Pulmonary artery endothelial cell (primary cell): ENCODE measurements around the gene NPEPPS. TPM values are rescaled to one million over a fixed set of nuclear protein-coding genes. Genes with fewer than 3 reads are reported as not detected.
A peak's percentile ranks its signal among the peaks of the same experiment; 100 is the strongest.
"Not testable (repeated sequence)": the region's sequence is repeated elsewhere in the genome, so short reads cannot be mapped to it uniquely, and the experiment has no call there.

Experiments
- DNase-seq: peaks from one replicate; pipeline ENCODE4 v3.0.0-alpha.2; 2011; ENCODE audit warnings: low read depth, low spot score
- total RNA-seq: library from RNA; depleted of rRNA; stranded (reverse); fragments of >200 nt; gene quantifications from 2 replicates; pipeline ENCODE4 v1.2.3, GENCODE V29; 2014

NPEPPS gene, protein sequence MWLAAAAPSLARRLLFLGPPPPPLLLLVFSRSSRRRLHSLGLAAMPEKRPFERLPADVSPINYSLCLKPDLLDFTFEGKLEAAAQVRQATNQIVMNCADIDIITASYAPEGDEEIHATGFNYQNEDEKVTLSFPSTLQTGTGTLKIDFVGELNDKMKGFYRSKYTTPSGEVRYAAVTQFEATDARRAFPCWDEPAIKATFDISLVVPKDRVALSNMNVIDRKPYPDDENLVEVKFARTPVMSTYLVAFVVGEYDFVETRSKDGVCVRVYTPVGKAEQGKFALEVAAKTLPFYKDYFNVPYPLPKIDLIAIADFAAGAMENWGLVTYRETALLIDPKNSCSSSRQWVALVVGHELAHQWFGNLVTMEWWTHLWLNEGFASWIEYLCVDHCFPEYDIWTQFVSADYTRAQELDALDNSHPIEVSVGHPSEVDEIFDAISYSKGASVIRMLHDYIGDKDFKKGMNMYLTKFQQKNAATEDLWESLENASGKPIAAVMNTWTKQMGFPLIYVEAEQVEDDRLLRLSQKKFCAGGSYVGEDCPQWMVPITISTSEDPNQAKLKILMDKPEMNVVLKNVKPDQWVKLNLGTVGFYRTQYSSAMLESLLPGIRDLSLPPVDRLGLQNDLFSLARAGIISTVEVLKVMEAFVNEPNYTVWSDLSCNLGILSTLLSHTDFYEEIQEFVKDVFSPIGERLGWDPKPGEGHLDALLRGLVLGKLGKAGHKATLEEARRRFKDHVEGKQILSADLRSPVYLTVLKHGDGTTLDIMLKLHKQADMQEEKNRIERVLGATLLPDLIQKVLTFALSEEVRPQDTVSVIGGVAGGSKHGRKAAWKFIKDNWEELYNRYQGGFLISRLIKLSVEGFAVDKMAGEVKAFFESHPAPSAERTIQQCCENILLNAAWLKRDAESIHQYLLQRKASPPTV
- 73.0 and 81.4 TPM in 2 replicates for total RNA-seq

DNA sequence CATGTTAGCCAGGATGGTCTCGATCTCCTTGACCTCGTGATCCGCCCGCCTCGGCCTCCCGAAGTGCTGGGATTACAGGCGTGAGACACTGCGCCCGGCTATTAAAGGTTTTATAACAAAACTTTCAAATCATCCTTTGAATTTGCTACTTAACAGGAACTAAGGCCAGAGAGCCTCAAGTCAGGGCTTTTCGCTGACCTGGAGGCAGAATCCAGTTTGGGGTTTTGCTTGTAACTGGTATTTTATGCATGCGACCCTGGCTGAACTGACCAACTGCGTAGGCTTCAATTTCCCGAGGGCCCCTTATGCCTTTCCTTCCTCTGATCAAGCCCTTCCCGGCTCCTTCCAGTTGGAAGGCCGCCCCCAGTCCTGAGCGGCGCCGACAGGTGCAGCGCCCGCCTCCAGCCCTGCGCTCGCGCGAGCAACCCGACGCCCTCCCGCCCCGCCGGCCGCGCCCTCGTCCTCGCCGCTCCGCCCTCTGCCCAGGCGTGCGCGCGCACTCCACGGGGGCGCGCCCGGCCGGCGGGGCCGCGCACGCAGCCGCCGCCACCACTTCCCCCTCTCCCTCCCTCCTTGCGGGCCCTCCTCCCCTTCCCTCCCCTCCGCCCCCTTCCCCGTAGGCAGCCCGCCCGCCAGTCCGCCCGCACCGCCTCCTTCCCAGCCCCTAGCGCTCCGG lies at the start of gene NPEPPS:
Gene NPEPPS (plus strand): TSS at position 552 of the 676 bp plus-strand sequence. CDS start 193 bp downstream, outside the sequence.
- DNase-seq, result peak; percentile 55

DNA sequence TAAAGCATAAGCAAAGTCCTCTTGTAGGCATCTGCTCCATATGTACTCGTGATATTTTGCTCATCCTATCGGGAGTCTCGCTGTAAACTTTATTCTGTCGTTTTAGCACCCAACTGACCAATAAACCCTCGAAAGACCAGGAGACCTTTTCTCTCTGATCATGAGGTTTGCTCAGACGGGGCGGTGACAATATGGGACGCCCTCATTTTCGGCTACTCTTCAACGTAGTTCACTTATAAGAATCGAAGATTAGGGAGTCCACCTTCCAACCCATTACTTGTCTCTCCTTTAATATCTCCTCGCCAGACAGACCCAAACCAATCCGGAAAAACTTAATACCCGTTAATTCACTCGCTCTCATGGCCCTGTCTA lies 39.1 kb upstream of the NPEPPS start:
- not testable (repeated sequence) for DNase-seq

DNA sequence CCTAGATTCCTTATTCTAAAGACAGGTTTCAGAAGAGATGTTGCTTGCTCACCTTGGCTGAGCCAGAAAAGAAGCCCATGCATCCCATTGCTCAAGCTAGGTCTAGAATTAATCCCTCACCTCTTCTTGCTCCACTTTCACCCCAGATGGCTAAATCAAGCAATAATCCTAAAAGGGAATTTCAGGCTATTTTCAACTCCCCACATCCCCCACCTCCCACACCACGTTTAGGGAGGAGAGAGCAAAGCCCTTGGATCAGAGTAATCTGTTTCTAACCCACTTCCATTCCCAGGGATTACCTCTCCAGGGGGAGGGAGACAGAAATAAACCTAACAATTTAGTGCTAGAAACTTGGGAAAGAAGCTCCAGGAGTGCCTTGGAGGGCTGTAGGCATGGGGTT lies 31.8 kb upstream of the NPEPPS start:
- not testable (repeated sequence) for DNase-seq

DNA sequence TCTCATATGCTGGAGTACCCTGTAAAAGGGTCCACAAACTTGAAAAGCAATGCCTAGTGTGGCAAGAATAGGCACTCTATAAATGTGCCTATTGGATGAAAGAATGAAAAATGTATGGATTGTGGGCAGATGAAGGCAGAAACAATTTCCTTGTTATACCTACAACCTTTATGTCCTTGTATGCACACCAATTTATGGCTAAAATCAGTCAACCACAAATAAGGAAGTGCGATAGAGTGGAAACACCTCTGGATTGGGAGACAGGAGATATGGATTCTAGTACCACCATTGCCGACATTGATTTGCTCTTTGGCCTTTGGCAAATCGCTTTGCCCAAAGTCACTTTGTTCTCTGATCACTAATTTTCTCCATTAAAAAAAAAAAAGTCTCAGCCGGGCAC lies 31.4 kb upstream of the NPEPPS start:
- DNase-seq, result not testable (repeated sequence)

DNA sequence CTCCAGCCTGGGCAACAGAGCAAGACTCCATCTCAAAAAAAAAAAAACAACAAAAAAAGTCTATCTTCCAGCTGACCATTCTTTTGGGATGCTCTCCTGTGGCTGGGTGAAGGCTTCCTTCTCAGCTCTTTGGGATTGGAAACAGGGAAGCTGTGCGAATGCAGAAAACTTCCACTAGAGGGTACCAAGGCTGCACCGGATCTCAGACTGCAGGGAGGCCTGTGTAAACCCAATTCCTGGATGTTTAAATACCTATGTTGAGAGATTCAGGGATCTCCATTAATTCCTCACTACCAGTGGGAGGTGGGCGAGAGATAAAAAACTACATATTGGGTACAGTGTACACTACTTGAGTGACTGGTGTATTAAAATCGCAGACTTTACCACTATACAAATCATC lies 30.3 kb upstream of the NPEPPS start:
- DNase-seq, result not testable (repeated sequence)

DNA sequence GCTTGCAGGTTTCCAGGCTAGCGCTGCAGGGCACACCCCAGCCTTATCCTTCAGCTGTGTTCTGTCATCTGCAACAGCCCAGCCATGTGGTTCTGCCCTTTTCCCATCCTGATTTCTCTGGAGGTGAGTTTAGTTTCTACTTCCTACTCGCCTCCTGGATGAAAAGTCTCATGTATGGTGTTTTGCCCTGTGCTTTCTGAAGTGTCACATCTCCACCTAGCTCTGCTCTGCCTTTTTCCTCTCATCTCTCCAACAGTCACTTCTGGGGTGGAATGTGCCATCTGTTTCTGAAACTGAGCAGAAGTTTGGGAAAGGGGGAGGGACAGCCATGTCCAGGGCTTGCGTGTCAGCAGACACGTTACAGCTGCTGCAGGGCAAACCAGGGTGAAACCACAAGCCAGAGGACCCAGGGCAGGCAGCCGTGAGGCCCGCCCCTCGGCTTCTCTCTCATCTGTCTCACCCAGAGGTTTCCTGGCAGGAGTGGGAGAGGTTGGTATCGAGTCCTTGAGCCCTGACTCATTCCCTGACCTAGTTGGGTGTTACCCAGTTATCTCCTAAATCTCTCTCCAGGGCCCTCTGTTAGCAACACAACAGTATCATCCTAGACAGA lies 28.7 kb upstream of the NPEPPS start:
- DNase-seq, result not testable (repeated sequence)

DNA sequence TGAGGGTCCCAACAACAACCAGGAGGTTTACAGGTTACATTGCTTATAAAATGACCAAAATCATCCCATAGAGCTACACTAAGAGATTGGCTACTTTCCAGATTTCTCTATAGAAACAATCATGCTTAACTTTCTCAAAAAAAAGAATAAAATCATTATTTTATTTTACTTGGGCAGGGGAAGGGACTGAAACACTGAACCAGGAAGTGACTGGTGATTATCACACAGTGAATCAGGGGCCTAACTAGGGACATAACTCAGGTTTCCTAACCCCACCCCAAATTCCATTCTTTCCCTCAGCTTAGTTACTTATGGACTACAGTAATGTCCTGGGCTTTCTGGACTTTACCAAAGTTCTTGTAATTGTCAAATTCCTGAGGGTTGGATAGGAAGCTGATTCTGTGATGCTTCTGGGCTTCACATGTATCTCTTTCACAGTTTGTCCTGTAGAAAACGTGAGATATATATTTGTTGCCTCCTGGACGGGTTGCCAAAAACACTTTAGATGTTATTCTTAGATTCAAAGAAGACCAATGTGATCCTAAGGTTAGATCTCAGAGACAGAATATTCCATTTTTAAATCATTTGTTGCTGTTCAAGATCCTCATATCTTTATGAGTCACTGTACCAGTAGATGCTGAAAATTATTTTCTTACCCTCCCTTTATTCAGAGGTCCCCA lies 28.0 kb upstream of the NPEPPS start:
- DNase-seq, result not testable (repeated sequence)

DNA sequence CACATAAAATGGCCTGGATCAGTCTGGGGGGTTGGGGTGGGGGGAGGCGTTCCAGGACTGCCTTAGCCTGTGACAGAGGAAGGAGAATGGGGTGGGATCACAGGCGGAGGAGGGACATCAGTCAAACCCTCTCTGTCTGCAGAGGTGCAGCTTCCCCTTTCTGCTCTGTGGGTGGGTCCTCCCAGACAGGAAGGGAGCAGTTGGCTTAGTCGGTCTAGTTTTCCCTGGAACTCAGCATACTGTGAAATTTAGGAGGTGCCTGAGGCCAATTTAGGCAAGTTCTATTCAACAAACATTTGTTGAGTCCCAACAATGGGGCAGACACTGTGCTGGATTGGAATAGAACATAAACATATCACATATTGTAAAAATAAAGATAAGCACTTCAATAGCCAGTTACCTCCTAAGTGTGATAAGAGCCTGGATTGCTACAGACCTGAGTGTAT lies 19.2 kb upstream of the NPEPPS start:
- DNase-seq, result not testable (repeated sequence)

DNA sequence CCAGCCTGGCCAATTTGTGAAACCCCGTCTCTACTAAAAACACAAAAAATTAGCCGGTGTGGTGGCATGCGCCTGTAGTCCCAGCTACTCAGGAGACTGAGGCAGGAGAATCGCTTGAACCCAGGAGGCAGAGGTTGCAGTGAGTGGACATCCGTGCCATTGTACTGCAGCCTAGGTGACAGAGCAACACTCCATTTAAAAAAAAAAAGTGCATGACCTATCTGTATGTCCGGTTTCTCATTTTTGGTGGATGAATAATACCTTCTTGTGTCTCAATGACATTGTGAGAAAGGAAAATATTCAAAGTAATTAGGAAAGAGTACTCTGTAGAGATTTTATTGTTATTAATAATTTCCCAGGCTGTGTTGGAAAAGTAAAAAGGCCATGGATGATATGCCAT lies 17.6 kb upstream of the NPEPPS start:
- not testable (repeated sequence) for DNase-seq

DNA sequence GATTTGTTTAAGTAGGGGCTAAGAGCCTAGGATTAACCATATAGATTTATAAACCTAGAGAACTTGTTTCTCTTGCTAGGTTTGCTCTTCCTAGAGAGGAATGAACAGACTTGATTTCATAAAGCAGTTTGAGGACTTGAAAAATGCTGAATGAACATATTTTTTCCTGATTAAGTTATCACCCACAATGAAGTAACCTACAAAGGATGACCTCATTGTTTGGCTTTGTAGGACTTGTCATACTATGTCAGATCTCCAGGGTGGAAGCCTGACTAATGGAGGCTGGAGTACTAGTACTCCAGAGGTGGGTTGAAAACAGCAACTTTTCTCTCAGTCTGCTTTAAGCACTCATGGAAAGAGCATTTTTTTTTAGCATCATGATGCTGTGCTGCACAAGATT lies 12.0 kb upstream of the NPEPPS start:
- not testable (repeated sequence) for DNase-seq

DNA sequence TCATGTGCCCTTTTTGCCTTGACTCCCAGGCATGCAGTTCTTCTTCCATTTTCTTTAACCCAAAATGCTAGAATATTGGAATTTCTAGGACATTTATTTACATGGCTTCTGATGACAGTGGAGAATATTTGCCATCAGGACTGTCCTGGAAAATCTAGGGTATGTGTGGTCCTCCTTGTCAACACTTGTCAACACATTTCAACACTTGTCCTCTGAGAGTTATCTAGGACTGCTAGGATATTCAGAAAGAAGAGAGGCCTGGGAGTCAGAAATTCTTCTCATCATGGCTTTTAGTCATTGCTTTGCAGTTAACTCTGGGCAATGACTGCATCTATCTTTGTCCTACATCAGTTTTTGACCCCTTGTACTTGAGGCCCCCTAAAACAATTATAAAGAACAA lies 11.5 kb upstream of the NPEPPS start:
- DNase-seq, result not testable (repeated sequence)

DNA sequence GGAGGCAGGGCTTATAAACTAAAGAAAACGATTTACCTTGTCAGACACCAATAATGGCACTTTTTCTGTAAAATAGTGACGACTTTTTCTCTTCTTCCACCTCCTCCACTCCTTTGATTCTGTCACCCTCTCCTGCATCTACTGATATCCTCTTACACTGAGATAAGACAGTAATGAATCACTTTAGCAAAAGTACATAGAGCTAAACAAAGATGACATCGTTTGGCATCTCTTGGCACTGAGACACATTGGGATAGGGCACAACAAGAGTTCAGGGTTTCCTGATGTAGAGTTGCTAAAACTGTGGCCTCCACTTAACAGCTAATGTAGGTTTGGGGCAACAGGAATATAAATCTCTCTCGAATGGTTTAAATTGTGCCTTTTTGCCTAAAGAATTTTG lies 10.6 kb upstream of the NPEPPS start:
- DNase-seq, result not testable (repeated sequence)

DNA sequence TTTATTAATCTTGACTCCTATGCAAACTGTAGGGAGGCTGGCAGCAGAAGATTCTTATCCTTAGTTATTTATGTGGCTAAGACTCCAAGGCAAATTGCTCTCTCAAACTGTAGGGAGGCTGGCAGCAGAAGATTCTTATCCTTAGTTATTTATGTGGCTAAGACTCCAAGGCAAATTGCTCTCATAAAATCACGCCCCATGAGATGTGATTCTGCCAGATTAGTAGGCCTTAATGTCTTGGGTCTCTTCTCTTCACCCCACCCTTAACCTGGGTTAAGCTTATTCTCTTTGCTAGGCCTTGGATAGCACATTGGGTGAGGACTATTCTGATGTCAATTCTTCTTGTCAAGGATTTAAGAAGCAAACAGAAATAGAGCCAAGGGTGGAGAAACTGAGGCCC lies 9.5 kb upstream of the NPEPPS start:
- DNase-seq, result not testable (repeated sequence)

DNA sequence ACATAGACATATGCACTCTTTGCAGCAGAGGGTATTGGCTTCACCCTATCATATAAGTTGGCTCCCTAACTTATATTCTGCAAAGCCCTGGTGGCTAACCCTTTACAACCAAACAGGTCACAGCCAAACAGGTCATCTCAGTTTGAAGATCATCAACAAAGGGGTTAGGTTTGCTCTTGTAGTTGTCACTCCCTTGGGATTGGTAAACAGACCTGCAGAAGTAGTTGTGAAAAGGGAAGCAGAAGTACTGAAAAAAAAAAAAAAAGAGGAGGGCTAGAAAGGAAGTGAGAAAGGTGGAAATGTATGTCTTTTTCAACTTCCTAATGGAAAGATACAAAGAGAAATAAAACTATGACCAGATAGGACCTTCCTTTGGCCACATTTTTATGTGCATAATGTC lies 8.6 kb upstream of the NPEPPS start:
- not testable (repeated sequence) for DNase-seq

DNA sequence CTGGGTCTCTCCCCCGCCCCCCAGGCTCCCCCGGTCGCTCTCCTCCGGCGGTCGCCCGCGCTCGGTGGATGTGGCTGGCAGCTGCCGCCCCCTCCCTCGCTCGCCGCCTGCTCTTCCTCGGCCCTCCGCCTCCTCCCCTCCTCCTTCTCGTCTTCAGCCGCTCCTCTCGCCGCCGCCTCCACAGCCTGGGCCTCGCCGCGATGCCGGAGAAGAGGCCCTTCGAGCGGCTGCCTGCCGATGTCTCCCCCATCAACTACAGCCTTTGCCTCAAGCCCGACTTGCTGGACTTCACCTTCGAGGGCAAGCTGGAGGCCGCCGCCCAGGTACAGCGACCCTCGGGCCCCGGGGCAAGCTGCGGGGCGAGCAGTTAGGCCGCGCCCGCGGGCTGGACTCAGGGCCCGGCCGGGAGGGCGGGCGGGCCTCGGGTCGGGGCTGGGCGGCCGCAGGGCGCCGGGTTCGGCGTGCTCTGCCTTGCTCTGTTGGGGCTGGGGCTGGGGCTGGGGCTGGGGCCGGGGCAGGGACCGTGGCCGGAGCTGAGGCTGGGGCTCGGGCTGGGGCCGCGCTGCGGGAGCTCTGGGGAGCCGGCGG lies 419 bp downstream of the NPEPPS start:
- not testable (repeated sequence) for DNase-seq

DNA sequence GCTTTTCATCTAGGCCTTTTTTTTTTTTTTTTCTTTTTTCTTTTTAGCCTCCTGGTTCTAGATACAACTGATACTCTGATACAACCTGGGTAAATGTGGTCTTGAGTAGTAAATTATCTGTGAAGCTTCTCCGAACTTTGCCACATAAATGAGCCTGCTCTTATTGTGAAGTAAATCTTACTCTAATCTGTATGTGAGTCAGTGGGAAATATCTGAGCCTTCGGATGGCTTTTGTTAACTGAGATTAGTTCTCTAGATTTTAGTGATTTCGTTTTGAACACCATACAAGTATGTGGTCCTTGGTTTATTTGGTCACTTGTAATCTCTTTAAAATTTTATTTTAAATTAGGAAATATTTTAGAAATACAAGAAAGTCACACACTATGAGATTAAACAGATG lies 8.2 kb downstream of the NPEPPS start:
- DNase-seq, result not testable (repeated sequence)

DNA sequence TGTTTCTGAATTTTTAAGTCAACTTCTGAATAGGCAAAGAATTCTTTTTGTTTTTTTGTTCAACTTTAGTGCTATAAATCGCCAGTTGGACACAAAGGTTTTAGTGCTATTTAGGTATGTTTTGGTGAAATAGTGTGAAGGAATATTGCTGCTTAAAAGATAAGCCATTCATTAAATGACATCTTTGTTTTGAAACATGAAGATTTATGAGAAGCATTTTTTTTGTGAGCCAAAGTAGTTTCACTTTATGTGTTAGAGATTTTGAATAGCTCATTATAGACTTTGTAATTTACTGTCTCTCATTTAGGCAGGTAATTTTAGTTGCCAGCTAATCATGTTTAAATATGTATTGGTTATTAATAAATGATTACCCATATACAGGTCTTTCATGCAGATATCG lies 10.8 kb downstream of the NPEPPS start:
- DNase-seq, result not testable (repeated sequence)

DNA sequence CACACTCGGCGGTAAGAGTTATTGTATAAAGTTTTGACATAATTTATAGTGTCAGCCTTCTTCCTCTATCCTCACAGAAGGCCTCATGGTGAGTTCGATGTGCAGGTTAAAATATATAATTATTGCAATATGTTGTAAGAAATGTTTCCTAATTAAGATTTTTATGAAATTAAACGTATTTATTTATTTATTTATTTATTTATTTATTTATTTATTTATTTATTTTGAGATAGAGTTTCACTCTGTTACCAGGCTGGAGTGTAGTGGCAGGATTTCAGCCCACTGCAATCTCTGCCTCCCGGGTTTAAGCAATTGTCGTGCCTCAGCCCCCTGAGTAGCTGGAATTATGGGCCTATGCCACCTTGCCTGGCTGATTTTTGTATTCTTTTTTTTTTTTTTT lies 13.4 kb downstream of the NPEPPS start:
- DNase-seq, result not testable (repeated sequence)

DNA sequence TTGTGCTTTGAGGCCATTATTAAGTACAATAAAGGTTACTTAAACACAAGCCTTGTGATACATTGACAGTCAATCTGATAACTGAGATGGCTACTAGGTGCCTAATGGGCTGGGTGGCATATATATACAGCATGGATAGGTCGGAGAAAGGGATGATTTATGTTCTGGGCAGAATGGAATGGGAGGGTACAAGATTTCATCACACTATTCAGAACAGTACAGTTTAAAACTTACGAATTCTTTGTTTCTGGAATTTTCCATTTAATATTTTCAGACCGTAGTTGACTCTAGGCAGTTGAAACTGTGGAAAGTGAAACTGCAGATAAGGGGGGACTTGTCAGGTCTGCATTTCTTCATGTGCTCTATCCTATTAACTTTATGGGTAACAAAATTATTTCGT lies 23.8 kb downstream of the NPEPPS start:
- DNase-seq, result not testable (repeated sequence)

DNA sequence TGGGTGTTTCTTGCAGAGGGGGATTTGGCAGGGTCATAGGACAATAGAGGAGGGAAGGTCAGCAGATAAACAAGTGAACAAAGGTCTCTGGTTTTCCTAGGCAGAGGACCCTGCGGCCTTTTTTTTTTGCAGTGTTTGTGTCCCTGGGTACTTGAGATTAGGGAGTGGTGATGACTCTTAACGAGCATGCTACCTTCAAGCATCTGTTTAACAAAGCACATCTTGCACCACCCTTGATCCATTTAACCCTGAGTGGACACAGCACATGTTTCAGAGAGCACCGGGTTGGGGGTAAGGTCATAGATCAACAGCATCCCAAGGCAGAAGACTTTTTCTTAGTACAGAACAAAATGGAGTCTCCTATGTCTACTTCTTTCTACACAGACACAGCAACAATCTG lies 25.2 kb downstream of the NPEPPS start:
- not testable (repeated sequence) for DNase-seq
